ENCODE measurements around the gene RNF123. TPM values are rescaled to one million over a fixed set of nuclear protein-coding genes. Genes with fewer than 3 reads are reported as not detected.

Gene RNF123
- total RNA-seq, 1 experiment from 2014 or later, result 46.7 TPM

DNA sequence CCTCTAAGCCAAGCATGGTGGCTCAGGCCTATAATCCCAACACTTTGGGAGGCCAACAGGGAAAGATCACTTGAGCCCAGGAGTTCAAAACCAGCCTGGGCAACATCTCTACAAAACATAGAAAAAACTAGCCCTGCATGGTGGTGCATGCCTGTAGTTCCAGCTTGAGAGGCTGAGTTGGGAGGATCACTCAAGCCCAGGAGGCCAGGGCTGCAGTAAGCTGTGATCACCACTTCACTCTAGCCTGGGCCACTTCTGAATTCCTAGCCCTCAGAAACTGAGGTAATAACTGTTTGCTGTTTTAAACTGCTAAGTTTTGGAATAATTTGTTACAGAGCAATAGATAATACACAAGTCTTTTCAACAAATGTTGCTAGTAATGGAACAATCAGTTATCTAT is 80.6 kb downstream of the RNF123 start:
- TF ChIP-seq, protein P1, sequence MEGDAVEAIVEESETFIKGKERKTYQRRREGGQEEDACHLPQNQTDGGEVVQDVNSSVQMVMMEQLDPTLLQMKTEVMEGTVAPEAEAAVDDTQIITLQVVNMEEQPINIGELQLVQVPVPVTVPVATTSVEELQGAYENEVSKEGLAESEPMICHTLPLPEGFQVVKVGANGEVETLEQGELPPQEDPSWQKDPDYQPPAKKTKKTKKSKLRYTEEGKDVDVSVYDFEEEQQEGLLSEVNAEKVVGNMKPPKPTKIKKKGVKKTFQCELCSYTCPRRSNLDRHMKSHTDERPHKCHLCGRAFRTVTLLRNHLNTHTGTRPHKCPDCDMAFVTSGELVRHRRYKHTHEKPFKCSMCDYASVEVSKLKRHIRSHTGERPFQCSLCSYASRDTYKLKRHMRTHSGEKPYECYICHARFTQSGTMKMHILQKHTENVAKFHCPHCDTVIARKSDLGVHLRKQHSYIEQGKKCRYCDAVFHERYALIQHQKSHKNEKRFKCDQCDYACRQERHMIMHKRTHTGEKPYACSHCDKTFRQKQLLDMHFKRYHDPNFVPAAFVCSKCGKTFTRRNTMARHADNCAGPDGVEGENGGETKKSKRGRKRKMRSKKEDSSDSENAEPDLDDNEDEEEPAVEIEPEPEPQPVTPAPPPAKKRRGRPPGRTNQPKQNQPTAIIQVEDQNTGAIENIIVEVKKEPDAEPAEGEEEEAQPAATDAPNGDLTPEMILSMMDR (conservative IDR thresholded peaks at IDR 0.05), result no peak
- no peak for TF ChIP-seq EZH2 (IDR thresholded peaks at IDR 0.05; ENCODE audit: low read depth)
- Histone ChIP-seq H3K9me3 (ENCODE audit: insufficient read depth, low read depth) (no peaks in the 10 kb centered on the region), H3K36me3 (ENCODE audit: low read depth) (no peaks in the 10 kb centered on the region), H3F3A (ENCODE audit: insufficient read depth, low read depth) (no peaks in the 10 kb centered on the region), H3K27me3 (ENCODE audit: insufficient read depth, low read depth) (no peaks in the 10 kb centered on the region), H3K4me3 (no peak overlapping the region), H2AFZ (no peak overlapping the region), H3K4me2 (no peak overlapping the region), H3K79me2 (ENCODE audit: low read depth) (peaks cover 38% of the 10 kb centered on the region), H3K27ac (no peak overlapping the region), H3K9me2 (ENCODE audit: insufficient read depth) (no peaks in the 10 kb centered on the region), H3K4me1 (replicated peaks; ENCODE audit: insufficient read depth) (no peaks in the 10 kb centered on the region), H4K20me1 (ENCODE audit: insufficient read depth) (peaks cover 14% of the 10 kb centered on the region)
- no peak for DNase-seq
- intact Hi-C loops (cut with micrococcal nuclease; ENCODE audit: unreplicated experiment), result no loop called here
- POLR2A ChIA-PET (ENCODE audit: unreplicated experiment), result no interaction called here
- CTCF ChIA-PET, result no interaction called here
- BruUV-seq (replicated peaks), result no TSS peak

Other genes with a start within 250 kb of the RNF123 start
- gene DAG1, start 219.3 kb upstream of the RNF123 start, total RNA-seq (2021), result 156 and 206 TPM in 2 replicates
- 0.23 and 0.28 TPM in 2 replicates for gene BSN, start 135.1 kb upstream of the RNF123 start, total RNA-seq (2021)
- gene APEH, start 15.2 kb upstream of the RNF123 start, total RNA-seq (2021), result 131 TPM in 2 replicates
- gene MST1, start 83 bp upstream of the RNF123 start, total RNA-seq (2021), result 10.4 and 16.8 TPM in 2 replicates
- 1.0 TPM in 1 of 2 replicates, not detected in the other for gene AMIGO3, start 30.1 kb downstream of the RNF123 start, total RNA-seq (2021)
- gene GMPPB, start 34.4 kb downstream of the RNF123 start, total RNA-seq (2021), result 20.4 and 24.2 TPM in 2 replicates
- 32.9 and 37.0 TPM in 2 replicates for gene IP6K1, start 97.0 kb downstream of the RNF123 start, total RNA-seq (2021)
- 2.0 and 3.5 TPM in 2 replicates for gene CDHR4, start 110.3 kb downstream of the RNF123 start, total RNA-seq (2021)
- gene INKA1, start 113.7 kb downstream of the RNF123 start, total RNA-seq (2021), result 0.40 TPM in 1 of 2 replicates, not detected in the other
- gene UBA7, start 124.4 kb downstream of the RNF123 start, total RNA-seq (2021), result 48.6 and 56.5 TPM in 2 replicates
- gene TRAIP, start 167.0 kb downstream of the RNF123 start, total RNA-seq (2021), result 18.1 and 20.6 TPM in 2 replicates
- gene CAMKV, start 180.3 kb downstream of the RNF123 start, total RNA-seq (2021), result not detected in 2 replicates
- 84.3 and 98.3 TPM in 2 replicates for gene MST1R, start 214.3 kb downstream of the RNF123 start, total RNA-seq (2021)
- 4.8 and 5.5 TPM in 2 replicates for gene MON1A, start 240.3 kb downstream of the RNF123 start, total RNA-seq (2021)